ENCODE measurements around the gene PRKN.
"Not testable (repeated sequence)": the region's sequence is repeated elsewhere in the genome, so short reads cannot be mapped to it uniquely, and the experiment has no call there.

Gene PRKN

GRCh38 chr6:162404951-162405350 is 322.6 kb downstream of the PRKN start (continued):
- TF ChIP-seq ZIC2 (tag by site-specific recombination; IDR thresholded peaks at IDR 0.05) (no peak), ZNF311 (tag by site-specific recombination; IDR thresholded peaks at IDR 0.05; ENCODE audit: borderline replicate concordance) (no peak), ZNF777 (tag by site-specific recombination; IDR thresholded peaks at IDR 0.05; ENCODE audit: borderline replicate concordance) (no peak), ZNF10 (tag by site-specific recombination; IDR thresholded peaks at IDR 0.05) (no peak), ZNF514 (tag by site-specific recombination; IDR thresholded peaks at IDR 0.05) (no peak), ZNF639 (tag by site-specific recombination; IDR thresholded peaks at IDR 0.05) (no peak), ZNF488 (tag by site-specific recombination; IDR thresholded peaks at IDR 0.05) (no peak), IKZF3 (tag by site-specific recombination; IDR thresholded peaks at IDR 0.05) (no peak), ZSCAN23 (tag by site-specific recombination; IDR thresholded peaks at IDR 0.05) (no peak), KLF9 (tag by site-specific recombination; IDR thresholded peaks at IDR 0.05; ENCODE audit: low read depth) (no peak), ZNF518A (tag by site-specific recombination; conservative IDR thresholded peaks at IDR 0.05; ENCODE audit: low read depth) (no peak)

- no peaks in the 10 kb centered on the region for H3K36me3 ChIP-seq (ENCODE audit: control insufficient read depth in 2 of 2, insufficient read depth in 1 of 2, low read length in 2 of 2)
- no peaks in the 10 kb centered on the region for H3K9me3 ChIP-seq (ENCODE audit: control insufficient read depth, insufficient read depth, low read depth, low read length)
- no peaks in the 10 kb centered on the region for H3K4me1 ChIP-seq (ENCODE audit: control insufficient read depth, insufficient read depth, low read length)
- H3K4me3 ChIP-seq (ENCODE audit: low read depth, low read length), result no peak overlapping the region
- ChIA-PET POLR2A (no interaction called here), CTCF (interaction anchor here (0.6 to 0.7 kb wide), 2 partner anchors 46 to 779 kb away, joined by 3 read pairs; no protein-coding TSS in a partner anchor)
- no peak for TF ChIP-seq ZBTB48 (tag by site-specific recombination; IDR thresholded peaks at IDR 0.05)
- H3K27ac ChIP-seq (ENCODE audit: extremely low read depth, low read depth, low read length), result no peak overlapping the region
Observed at GRCh38 chr6:162403031-162403430, 324.5 kb downstream of the PRKN start.

GRCh38 chr6:162395181-162395580 is 332.4 kb downstream of the PRKN start:
- no peaks in the 10 kb centered on the region for H3K9me3 ChIP-seq (ENCODE audit: control insufficient read depth, insufficient read depth, low read depth, low read length)

GRCh38 chr6:162390961-162391811 is 336.4 kb downstream of the PRKN start:
- CTCF ChIA-PET; H3K4me1 ChIP-seq (ENCODE audit: control insufficient read depth, insufficient read depth, low read length); POLR2A ChIA-PET; H3K36me3 ChIP-seq (ENCODE audit: control insufficient read depth in 2 of 2, insufficient read depth in 1 of 2, low read length in 2 of 2); H3K4me3 ChIP-seq (ENCODE audit: low read depth, low read length); H3K9me3 ChIP-seq (ENCODE audit: control insufficient read depth, insufficient read depth, low read depth, low read length); H3K27ac ChIP-seq (ENCODE audit: extremely low read depth, low read depth, low read length): not testable (repeated sequence)

More at GRCh38 chr6:162395181-162395580, 332.4 kb downstream of the PRKN start:
- TF ChIP-seq ZBTB49 (tag by site-specific recombination; IDR thresholded peaks at IDR 0.05; ENCODE audit: low read depth) (no peak), ZNF362 (tag by site-specific recombination; IDR thresholded peaks at IDR 0.05) (no peak), ZNF747 (tag by site-specific recombination; IDR thresholded peaks at IDR 0.05) (no peak)
- Histone ChIP-seq H3K36me3 (ENCODE audit: control insufficient read depth in 2 of 2, insufficient read depth in 1 of 2, low read length in 2 of 2) (no peaks in the 10 kb centered on the region), H3K4me1 (ENCODE audit: control insufficient read depth, insufficient read depth, low read length) (no peaks in the 10 kb centered on the region), H3K27ac (ENCODE audit: extremely low read depth, low read depth, low read length) (no peak overlapping the region), H3K4me3 (ENCODE audit: low read depth, low read length) (no peak overlapping the region)
- ChIA-PET POLR2A (no interaction called here), CTCF (no interaction called here)
